ENCODE measurements around the gene CLDN19.
A peak's percentile ranks its signal among the peaks of the same experiment; 100 is the strongest.

CLDN19 gene

DNA sequence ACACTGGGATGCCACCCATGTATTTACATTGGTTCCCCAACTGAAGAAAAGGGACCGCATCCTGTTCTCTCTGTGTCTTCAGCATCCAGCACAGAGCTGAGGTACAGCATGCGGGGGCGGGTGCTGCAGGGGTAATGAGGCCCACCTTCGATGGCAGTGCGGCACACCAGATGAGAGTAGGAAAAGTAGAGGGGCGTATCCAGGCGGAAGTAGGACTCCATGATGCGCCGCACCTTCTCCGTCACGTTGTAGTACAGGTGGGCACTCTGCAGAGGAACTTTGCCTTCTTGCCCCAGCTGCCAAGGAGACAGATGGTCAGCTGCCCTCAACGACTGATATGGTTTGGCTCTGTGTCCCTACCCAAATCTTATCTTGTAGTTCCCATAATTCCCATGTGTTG, 10.0 kb upstream of the CLDN19 start:
- TF ChIP-seq, protein P1, sequence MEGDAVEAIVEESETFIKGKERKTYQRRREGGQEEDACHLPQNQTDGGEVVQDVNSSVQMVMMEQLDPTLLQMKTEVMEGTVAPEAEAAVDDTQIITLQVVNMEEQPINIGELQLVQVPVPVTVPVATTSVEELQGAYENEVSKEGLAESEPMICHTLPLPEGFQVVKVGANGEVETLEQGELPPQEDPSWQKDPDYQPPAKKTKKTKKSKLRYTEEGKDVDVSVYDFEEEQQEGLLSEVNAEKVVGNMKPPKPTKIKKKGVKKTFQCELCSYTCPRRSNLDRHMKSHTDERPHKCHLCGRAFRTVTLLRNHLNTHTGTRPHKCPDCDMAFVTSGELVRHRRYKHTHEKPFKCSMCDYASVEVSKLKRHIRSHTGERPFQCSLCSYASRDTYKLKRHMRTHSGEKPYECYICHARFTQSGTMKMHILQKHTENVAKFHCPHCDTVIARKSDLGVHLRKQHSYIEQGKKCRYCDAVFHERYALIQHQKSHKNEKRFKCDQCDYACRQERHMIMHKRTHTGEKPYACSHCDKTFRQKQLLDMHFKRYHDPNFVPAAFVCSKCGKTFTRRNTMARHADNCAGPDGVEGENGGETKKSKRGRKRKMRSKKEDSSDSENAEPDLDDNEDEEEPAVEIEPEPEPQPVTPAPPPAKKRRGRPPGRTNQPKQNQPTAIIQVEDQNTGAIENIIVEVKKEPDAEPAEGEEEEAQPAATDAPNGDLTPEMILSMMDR (IDR thresholded peaks at IDR 0.05; ENCODE audit: insufficient read depth, missing control alignments), result no peak

DNA sequence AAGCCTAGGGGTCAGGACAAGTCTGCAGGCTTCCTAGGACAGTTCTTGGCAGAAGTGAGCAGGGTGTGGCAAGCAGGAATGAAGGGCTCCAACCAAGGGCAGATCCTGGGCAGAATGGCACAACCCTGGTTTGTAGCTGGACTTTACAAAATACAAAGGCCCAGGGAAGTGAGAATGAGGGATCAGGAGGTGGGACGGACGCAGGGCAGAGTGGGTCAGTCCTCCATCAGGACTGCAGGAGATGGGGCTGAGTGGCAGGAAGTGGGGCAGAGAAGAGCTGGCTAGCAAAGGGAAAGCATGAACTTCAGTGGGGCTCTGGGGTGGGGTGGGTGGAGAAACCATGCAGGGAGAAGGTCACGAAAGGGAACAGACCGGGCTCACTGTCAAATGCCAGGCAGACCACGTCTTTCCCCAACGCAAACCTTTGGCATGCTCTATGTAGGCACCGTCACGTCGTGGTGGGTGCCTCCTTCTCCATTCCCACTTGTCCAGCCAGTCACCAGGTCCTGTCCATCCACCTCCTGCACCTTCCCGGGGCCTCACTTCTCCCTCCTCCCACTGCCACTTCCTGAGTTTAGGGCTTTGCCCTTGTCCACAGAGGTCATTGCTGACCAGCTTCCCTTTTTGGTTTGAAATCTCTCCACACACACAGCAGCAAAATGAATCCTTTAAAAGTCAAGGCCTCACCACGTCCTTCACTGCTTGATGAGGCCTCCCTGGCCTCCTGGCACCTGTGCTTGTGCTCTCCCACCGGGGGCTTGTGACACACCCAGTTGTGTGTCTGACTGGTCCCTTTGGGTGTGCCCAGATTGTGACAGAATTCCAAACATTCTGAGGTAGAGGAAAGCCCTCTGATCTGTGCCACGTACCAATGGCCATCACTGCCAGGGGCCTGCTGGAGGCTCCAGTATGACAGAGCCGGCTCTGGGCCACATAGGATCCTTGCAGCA, 8.7 kb upstream of the CLDN19 start:
- FAIRE-seq, result no peak
- TF ChIP-seq, protein P1 (IDR thresholded peaks at IDR 0.05; ENCODE audit: insufficient read depth, missing control alignments), result no peak
- DNase-seq (ENCODE audit: insufficient read length, low spot score), result no peak

More for the DNA sequence above, 10.0 kb upstream of the CLDN19 start:
- FAIRE-seq (no peak), DNase-seq (ENCODE audit: insufficient read length, low spot score) (no peak)

- FAIRE-seq, result no peak
Measured at GRCh38 chr1:42748021-42748420, 8.0 kb upstream of the CLDN19 start.

GRCh38 chr1:42747125-42747524, 7.1 kb upstream of the CLDN19 start:
- DNase-seq (ENCODE audit: insufficient read length, low spot score) (peak; percentile 68), FAIRE-seq (no peak)
- TF ChIP-seq, protein P1 (IDR thresholded peaks at IDR 0.05; ENCODE audit: insufficient read depth, missing control alignments), result peak; percentile 83

More at GRCh38 chr1:42748021-42748420, 8.0 kb upstream of the CLDN19 start:
- DNase-seq (ENCODE audit: insufficient read length, low spot score), result no peak
- TF ChIP-seq, protein P1 (IDR thresholded peaks at IDR 0.05; ENCODE audit: insufficient read depth, missing control alignments), result no peak

DNA sequence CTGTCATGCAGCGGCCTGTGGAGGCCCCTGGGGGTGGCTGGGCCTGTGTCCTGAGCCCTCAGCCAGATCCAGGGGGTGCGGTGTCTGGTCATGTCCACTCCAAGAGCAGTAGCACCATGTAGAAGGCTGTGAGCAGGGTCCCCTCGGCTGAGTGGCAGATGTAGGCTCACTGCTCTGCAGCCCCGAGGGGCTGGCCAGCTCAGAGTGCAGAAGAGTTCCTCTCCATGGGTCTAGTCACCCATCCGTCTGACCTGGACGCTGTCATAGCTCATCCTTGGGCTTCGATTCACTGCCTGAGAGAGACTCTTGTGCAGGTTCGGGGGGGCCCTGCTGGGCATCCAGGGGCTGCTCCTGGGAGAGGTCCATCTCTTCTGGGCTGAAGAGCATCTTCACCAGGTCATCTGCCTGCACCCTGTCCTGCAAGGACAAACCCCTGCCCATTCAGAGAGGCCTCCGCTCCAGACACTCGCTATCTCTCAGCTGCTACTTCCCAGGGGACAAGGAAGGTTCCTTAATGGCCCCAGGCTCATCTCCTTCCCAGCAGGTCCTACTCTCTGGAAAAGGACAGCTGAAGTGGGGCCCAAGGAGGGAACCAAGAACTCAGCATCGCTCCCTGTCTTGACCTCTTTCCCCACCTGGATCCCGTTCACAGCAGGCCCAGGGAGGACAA, 6.5 kb upstream of the CLDN19 start:
- TF ChIP-seq, protein P1 (IDR thresholded peaks at IDR 0.05; ENCODE audit: insufficient read depth, missing control alignments), result no peak
- DNase-seq (ENCODE audit: insufficient read length, low spot score) (no peak), FAIRE-seq (no peak)

- TF ChIP-seq, protein P1 (IDR thresholded peaks at IDR 0.05; ENCODE audit: insufficient read depth, missing control alignments), result no peak
- DNase-seq (ENCODE audit: insufficient read length, low spot score) (no peak), FAIRE-seq (peak; percentile 6)
Measured at GRCh38 chr1:42745851-42746250, 5.8 kb upstream of the CLDN19 start.

DNA sequence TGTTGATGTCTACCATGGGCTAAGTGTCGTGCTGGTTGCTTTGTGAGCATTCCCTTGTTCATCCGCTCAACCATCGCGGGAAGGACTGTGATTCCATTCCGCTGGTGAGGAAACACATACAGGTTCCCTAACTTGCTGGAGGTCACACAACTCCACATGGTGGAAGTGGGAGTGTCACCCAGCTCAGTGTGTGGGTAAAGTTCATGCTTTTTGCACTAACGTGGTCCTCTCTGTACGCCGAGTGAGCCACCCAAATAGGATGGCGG, 4.0 kb upstream of the CLDN19 start:
- DNase-seq (ENCODE audit: insufficient read length, low spot score) (no peak), FAIRE-seq (no peak)
- TF ChIP-seq, protein P1 (IDR thresholded peaks at IDR 0.05; ENCODE audit: insufficient read depth, missing control alignments), result no peak
